Memory B cell (primary cell): ENCODE data around the gene ZFAND2B.

Source experiments
- ATAC-seq: fragments of 150-1000 bp; cut with Tn5 transposase; 2 replicates; pipeline ENCODE4 v1.10.0; 2021; ENCODE audit warnings: low read depth, mild to moderate bottlenecking, moderate library complexity
- DNase-seq, 2 donors: peaks; one replicate each; pipeline ENCODE4 v3.0.0; 2022; ENCODE audit warnings: low spot score in 2 of 2
- H3K27ac Mint-ChIP-seq: one replicate; pipeline ENCODE4 v1.8.0; 2022; ENCODE audit warnings: mild to moderate bottlenecking, moderate library complexity, mixed read lengths
- H3K27me3 Mint-ChIP-seq: one replicate; pipeline ENCODE4 v1.8.0; 2022; ENCODE audit warnings: mixed read lengths
- H3K36me3 Mint-ChIP-seq: one replicate; pipeline ENCODE4 v1.8.0; 2022; ENCODE audit warnings: mild to moderate bottlenecking, mixed read lengths
- H3K4me1 Mint-ChIP-seq: one replicate; pipeline ENCODE4 v1.8.0; 2022; ENCODE audit warnings: mixed read lengths
- H3K4me3 Mint-ChIP-seq: one replicate; pipeline ENCODE4 v1.8.0; 2022; ENCODE audit warnings: mild to moderate bottlenecking, moderate library complexity, mixed read lengths
- H3K9me3 Mint-ChIP-seq: one replicate; pipeline ENCODE4 v1.8.0; 2022; ENCODE audit warnings: mixed read lengths

ZFAND2B gene

GRCh38 chr2:219218217-219218731 lies 11.7 kb downstream of the ZFAND2B start:
- ATAC-seq (peak; percentile 25), DNase-seq (peak in 1 of 2 donors; percentile 40)
- peak overlapping the region; percentile 6 for H3K27ac Mint-ChIP-seq
- H3K4me1 Mint-ChIP-seq: peaks cover 12% of the 10 kb centered on the region
- no peaks in the 10 kb centered on the region for H3K27me3 Mint-ChIP-seq
- H3K9me3 Mint-ChIP-seq: no peaks in the 10 kb centered on the region
- peaks cover 13% of the 10 kb centered on the region for H3K36me3 Mint-ChIP-seq
- H3K4me3 Mint-ChIP-seq: peak overlapping the region; percentile 82

GRCh38 chr2:219218732-219219701 lies 12.4 kb downstream of the ZFAND2B start, which contains the start of gene ABCB6:
TSS of gene ABCB6 (minus strand) at chr2:219218958. CDS start at chr2:219218673, 285 bp downstream.
- H3K36me3 Mint-ChIP-seq: peaks cover 16% of the 10 kb centered on the region
- H3K4me3 Mint-ChIP-seq: peak within 1 kb of the TSS; percentile 82
- peak; percentile 79 to 84 for DNase-seq
- peak; percentile 96 for ATAC-seq
- H3K9me3 Mint-ChIP-seq: no peaks in the 10 kb centered on the region
- H3K27me3 Mint-ChIP-seq: no peaks in the 10 kb centered on the region
- H3K27ac Mint-ChIP-seq: peak within 1 kb of the TSS; percentile 41
- H3K4me1 Mint-ChIP-seq: peaks cover 12% of the 10 kb centered on the region

- Mint-ChIP-seq H3K27me3 (no peaks in the 10 kb centered on the region), H3K27ac (no peak overlapping the region), H3K36me3 (peaks cover 20% of the 10 kb centered on the region), H3K9me3 (no peaks in the 10 kb centered on the region), H3K4me3 (no peak overlapping the region), H3K4me1 (peaks cover 12% of the 10 kb centered on the region)
- no peak for DNase-seq
- no peak for ATAC-seq
Measured at GRCh38 chr2:219219784-219220532, 13.4 kb downstream of the ZFAND2B start.

- DNase-seq: no peak
- peaks cover 23% of the 10 kb centered on the region for H3K36me3 Mint-ChIP-seq
- no peak for ATAC-seq
Measured at GRCh38 chr2:219220652-219221402, 14.2 kb downstream of the ZFAND2B start.

GRCh38 chr2:219221957-219222518 lies 15.5 kb downstream of the ZFAND2B start:
- no peak overlapping the region for H3K4me3 Mint-ChIP-seq
- no peak for ATAC-seq
- H3K4me1 Mint-ChIP-seq: peaks cover 10% of the 10 kb centered on the region
- peaks cover 28% of the 10 kb centered on the region for H3K36me3 Mint-ChIP-seq
- no peaks in the 10 kb centered on the region for H3K9me3 Mint-ChIP-seq
- no peaks in the 10 kb centered on the region for H3K27me3 Mint-ChIP-seq
- no peak overlapping the region for H3K27ac Mint-ChIP-seq
- no peak for DNase-seq

More at GRCh38 chr2:219220652-219221402, 14.2 kb downstream of the ZFAND2B start:
- no peaks in the 10 kb centered on the region for H3K27me3 Mint-ChIP-seq
- H3K9me3 Mint-ChIP-seq: no peaks in the 10 kb centered on the region
- H3K27ac Mint-ChIP-seq: no peak overlapping the region
- H3K4me1 Mint-ChIP-seq: peaks cover 12% of the 10 kb centered on the region
- no peak overlapping the region for H3K4me3 Mint-ChIP-seq

- DNase-seq (no peak), ATAC-seq (no peak)
- Mint-ChIP-seq H3K4me1 (peaks cover 15% of the 10 kb centered on the region), H3K4me3 (no peak overlapping the region), H3K27me3 (no peaks in the 10 kb centered on the region), H3K27ac (no peak overlapping the region), H3K36me3 (peaks cover 28% of the 10 kb centered on the region), H3K9me3 (no peaks in the 10 kb centered on the region)
Measured at GRCh38 chr2:219223831-219224610, 17.4 kb downstream of the ZFAND2B start.

GRCh38 chr2:219225350-219225749 lies 18.8 kb downstream of the ZFAND2B start:
- no peak overlapping the region for H3K4me3 Mint-ChIP-seq
- ATAC-seq (no peak), DNase-seq (no peak)
- no peaks in the 10 kb centered on the region for H3K9me3 Mint-ChIP-seq
- H3K27ac Mint-ChIP-seq: no peak overlapping the region
- peaks cover 20% of the 10 kb centered on the region for H3K4me1 Mint-ChIP-seq
- no peaks in the 10 kb centered on the region for H3K27me3 Mint-ChIP-seq
- peaks cover 26% of the 10 kb centered on the region for H3K36me3 Mint-ChIP-seq

GRCh38 chr2:219228041-219228910 lies 21.7 kb downstream of the ZFAND2B start:
- no peaks in the 10 kb centered on the region for H3K9me3 Mint-ChIP-seq
- H3K4me3 Mint-ChIP-seq: peak overlapping the region; percentile 72
- DNase-seq (no peak), ATAC-seq (no peak)
- no peaks in the 10 kb centered on the region for H3K27me3 Mint-ChIP-seq
- peaks cover 28% of the 10 kb centered on the region for H3K4me1 Mint-ChIP-seq
- H3K27ac Mint-ChIP-seq: peak overlapping the region; percentile 96
- peaks cover 25% of the 10 kb centered on the region for H3K36me3 Mint-ChIP-seq

- no peaks in the 10 kb centered on the region for H3K27me3 Mint-ChIP-seq
- peaks cover 28% of the 10 kb centered on the region for H3K4me1 Mint-ChIP-seq
- H3K27ac Mint-ChIP-seq: peak overlapping the region; percentile 96
- no peaks in the 10 kb centered on the region for H3K9me3 Mint-ChIP-seq
- DNase-seq (no peak), ATAC-seq (no peak)
- H3K36me3 Mint-ChIP-seq: peaks cover 27% of the 10 kb centered on the region
- H3K4me3 Mint-ChIP-seq: peak overlapping the region; percentile 72
Measured at GRCh38 chr2:219228911-219229304, 22.3 kb downstream of the ZFAND2B start.

- peak; percentile 96 for ATAC-seq
- Mint-ChIP-seq H3K9me3 (no peaks in the 10 kb centered on the region), H3K27ac (peak within 1 kb of the TSS; percentile 96), H3K27me3 (no peaks in the 10 kb centered on the region), H3K4me3 (peak within 1 kb of the TSS; percentile 97), H3K4me1 (peaks cover 28% of the 10 kb centered on the region), H3K36me3 (peaks cover 30% of the 10 kb centered on the region)
- peak; percentile 95 to 97 for DNase-seq
Measured at GRCh38 chr2:219229305-219230058, 22.9 kb downstream of the ZFAND2B start, which contains the start of the genes ANKZF1 and ATG9A. TSS of gene ANKZF1 (plus strand) at chr2:219229806. CDS start at chr2:219230258, 452 bp downstream. TSS of gene ATG9A (minus strand) at chr2:219229636. CDS start at chr2:219228024, 1,612 bp downstream.

GRCh38 chr2:219230059-219230540 lies 23.5 kb downstream of the ZFAND2B start:
- Mint-ChIP-seq H3K36me3 (peaks cover 28% of the 10 kb centered on the region), H3K27me3 (no peaks in the 10 kb centered on the region), H3K4me3 (peak overlapping the region; percentile 97), H3K9me3 (no peaks in the 10 kb centered on the region), H3K27ac (peak overlapping the region; percentile 96), H3K4me1 (peaks cover 30% of the 10 kb centered on the region)
- DNase-seq (no peak), ATAC-seq (no peak)
